H9 (cell line): ENCODE measurements around the gene RMI2. TPM values are rescaled to one million over a fixed set of nuclear protein-coding genes. Genes with fewer than 3 reads are reported as not detected.

Source experiments
- DNase-seq: peaks from one replicate; pipeline ENCODE4 v3.0.0-alpha.2; 2017
- H2AFZ ChIP-seq: one replicate; pipeline ENCODE4 v1.6.1; 2013; ENCODE audit warnings: mild to moderate bottlenecking, low read length, control low read depth, moderate library complexity
- H2AK5ac ChIP-seq: 2 replicates; pipeline ENCODE4 v1.6.1; 2013; ENCODE audit warnings: low read length, control low read depth, mixed read lengths; ENCODE audit not compliant: insufficient read length
- H2BK120ac ChIP-seq: one replicate; pipeline ENCODE4 v1.6.1; 2013; ENCODE audit warnings: low read depth, mild to moderate bottlenecking, low read length, control low read depth, inconsistent platforms; ENCODE audit not compliant: poor library complexity, severe bottlenecking
- H2BK12ac ChIP-seq: 2 replicates; pipeline ENCODE4 v1.6.1; 2013; ENCODE audit warnings: low read length, control low read depth, mixed read lengths, low read depth; ENCODE audit not compliant: insufficient read length
- H2BK15ac ChIP-seq: 2 replicates; pipeline ENCODE4 v1.6.1; 2013; ENCODE audit warnings: low read depth, low read length, control low read depth
- H2BK20ac ChIP-seq: one replicate; pipeline ENCODE4 v1.6.1; 2013; ENCODE audit warnings: low read depth, mild to moderate bottlenecking, low read length, control low read depth, inconsistent platforms; ENCODE audit not compliant: poor library complexity, severe bottlenecking
- H2BK5ac ChIP-seq: 2 replicates; pipeline ENCODE4 v1.6.1; 2013; ENCODE audit warnings: low read length, control low read depth, mixed read lengths; ENCODE audit not compliant: insufficient read length
- H3K14ac ChIP-seq: 2 replicates; pipeline ENCODE4 v1.6.1; 2013; ENCODE audit warnings: low read length, control low read depth; ENCODE audit not compliant: insufficient read depth
- H3K18ac ChIP-seq: 2 replicates; pipeline ENCODE4 v1.6.1; 2013; ENCODE audit warnings: low read depth, mild to moderate bottlenecking, mixed read lengths, low read length, control low read depth; ENCODE audit not compliant: insufficient read length
- H3K23ac ChIP-seq: 2 replicates; pipeline ENCODE4 v1.6.1; 2013; ENCODE audit warnings: low read length, control low read depth, mixed read lengths, low read depth; ENCODE audit not compliant: insufficient read length
- H3K23me2 ChIP-seq: 2 replicates; pipeline ENCODE4 v1.6.1; 2013; ENCODE audit warnings: low read depth, mild to moderate bottlenecking, mixed read lengths, low read length, control low read depth; ENCODE audit not compliant: insufficient read length, poor library complexity, severe bottlenecking
- H3K27ac ChIP-seq: 2 replicates; pipeline ENCODE4 v1.5.1; 2013; ENCODE audit warnings: low read length, control low read depth, mixed read lengths, low read depth; ENCODE audit not compliant: insufficient read length
- H3K27me3 ChIP-seq: 2 replicates; pipeline ENCODE4 v1.6.1; 2013; ENCODE audit warnings: low read length, control low read depth, inconsistent platforms; ENCODE audit not compliant: insufficient read depth
- H3K4ac ChIP-seq: 2 replicates; pipeline ENCODE4 v1.6.1; 2013; ENCODE audit warnings: low read depth, mild to moderate bottlenecking, control low read depth, inconsistent platforms, low read length, moderate library complexity
- H3K4me1 ChIP-seq: 2 replicates; pipeline ENCODE4 v1.6.1; 2013; ENCODE audit warnings: low read length, control low read depth, inconsistent platforms; ENCODE audit not compliant: insufficient read depth
- H3K4me2 ChIP-seq: 2 replicates; pipeline ENCODE4 v1.6.1; 2013; ENCODE audit warnings: low read length, control low read depth, mixed read lengths; ENCODE audit not compliant: insufficient read length, insufficient read depth
- H3K56ac ChIP-seq: 2 replicates; pipeline ENCODE4 v1.6.1; 2013; ENCODE audit warnings: low read depth, mild to moderate bottlenecking, mixed read lengths, low read length, control low read depth; ENCODE audit not compliant: insufficient read length
- H3K79me1 ChIP-seq: 2 replicates; pipeline ENCODE4 v1.6.1; 2013; ENCODE audit warnings: low read depth, mild to moderate bottlenecking, moderate library complexity, low read length, control low read depth, inconsistent platforms; ENCODE audit not compliant: insufficient read depth, poor library complexity, severe bottlenecking
- H3K79me2 ChIP-seq: 2 replicates; pipeline ENCODE4 v1.6.1; 2013; ENCODE audit warnings: low read length, control low read depth, inconsistent platforms; ENCODE audit not compliant: insufficient read depth
- H3K9ac ChIP-seq: 2 replicates; pipeline ENCODE4 v1.6.1; 2013; ENCODE audit warnings: low read length, control low read depth, mixed read lengths; ENCODE audit not compliant: insufficient read length; ENCODE audit errors: extremely low read depth
- H3K9me3 ChIP-seq: one replicate; pipeline ENCODE4 v1.6.1; 2013; ENCODE audit warnings: low read depth, low read length, inconsistent platforms; ENCODE audit not compliant: control insufficient read depth
- H3T11ph ChIP-seq: one replicate; pipeline ENCODE4 v1.6.1; 2013; ENCODE audit warnings: mild to moderate bottlenecking, low read length, control low read depth, inconsistent platforms
- H4K20me1 ChIP-seq: one replicate; pipeline ENCODE4 v1.6.1; 2013; ENCODE audit not compliant: control insufficient read depth, insufficient read length, insufficient read depth
- H4K5ac ChIP-seq: 2 replicates; pipeline ENCODE4 v1.6.1; 2013; ENCODE audit warnings: low read depth, mild to moderate bottlenecking, mixed read lengths, low read length, control low read depth; ENCODE audit not compliant: insufficient read length
- H4K8ac ChIP-seq: replicated peaks from 2 replicates; pipeline ENCODE4 v1.6.1; 2013; ENCODE audit warnings: low read length, control low read depth, mixed read lengths, low read depth; ENCODE audit not compliant: insufficient read length
- H4K91ac ChIP-seq: 2 replicates; pipeline ENCODE4 v1.6.1; 2013; ENCODE audit warnings: low read depth, mild to moderate bottlenecking, moderate library complexity, mixed read lengths, low read length, control low read depth; ENCODE audit not compliant: insufficient read length
- H3K27ac Mint-ChIP-seq, 3 experiments: 2 replicates in 2 of 3; 3 replicates in 1 of 3; pipeline ENCODE4 v1.8.0; 2020 to 2021; ENCODE audit warnings: mixed read lengths in 3 of 3, mild to moderate bottlenecking in 1 of 3, moderate library complexity in 1 of 3
- H3K27me3 Mint-ChIP-seq: 2 replicates; pipeline ENCODE4 v1.8.0; 2021; ENCODE audit warnings: low read depth, mild to moderate bottlenecking, moderate library complexity, mixed read lengths
- H3K36me3 Mint-ChIP-seq, 3 experiments: 2 replicates in 2 of 3; 3 replicates in 1 of 3; pipeline ENCODE4 v1.8.0; 2020 to 2021; ENCODE audit warnings: low read depth in 3 of 3, mixed read lengths in 3 of 3; ENCODE audit not compliant: insufficient read depth in 1 of 3
- H3K4me1 Mint-ChIP-seq, 2 experiments: 2 replicates each; pipeline ENCODE4 v1.8.0; 2020; ENCODE audit warnings: mixed read lengths in 2 of 2
- H3K4me3 Mint-ChIP-seq, 2 experiments: 2 replicates in 1 of 2; 3 replicates in 1 of 2; pipeline ENCODE4 v1.8.0; 2020 to 2021; ENCODE audit warnings: mild to moderate bottlenecking in 2 of 2, mixed read lengths in 2 of 2, moderate library complexity in 1 of 2
- H3K9me3 Mint-ChIP-seq, 2 experiments: 2 replicates in 1 of 2; 3 replicates in 1 of 2; pipeline ENCODE4 v1.8.0; 2020; ENCODE audit warnings: mild to moderate bottlenecking in 2 of 2, mixed read lengths in 2 of 2, moderate library complexity in 1 of 2
- CTCF ChIP-seq: fragments of 200-600 bp; sonication (generic); conservative IDR thresholded peaks from 3 replicates; pipeline ENCODE4 v1.8.0; 2021; ENCODE audit warnings: antibody characterized with exemption, mild to moderate bottlenecking
- WGBS: extraction: QIAGEN DNeasy Blood & Tissue Kit; methylation state at CpG from one replicate; pipeline ENCODE4 v1.1.7; 2013; ENCODE audit warnings: missing lambda C conversion rate, low lambda C conversion rate, mixed read lengths; ENCODE audit not compliant: insufficient read length; ENCODE audit errors: extremely low coverage; 5-methylcytosine and 5-hydroxymethylcytosine counted together
- total RNA-seq: library from RNA; stranded (reverse); gene quantifications from 2 replicates; pipeline ENCODE4 v1.2.1, GENCODE V29; 2021

RMI2 gene
- total RNA-seq, 1 experiment from 2014 or later: 57.6 TPM

DNA sequence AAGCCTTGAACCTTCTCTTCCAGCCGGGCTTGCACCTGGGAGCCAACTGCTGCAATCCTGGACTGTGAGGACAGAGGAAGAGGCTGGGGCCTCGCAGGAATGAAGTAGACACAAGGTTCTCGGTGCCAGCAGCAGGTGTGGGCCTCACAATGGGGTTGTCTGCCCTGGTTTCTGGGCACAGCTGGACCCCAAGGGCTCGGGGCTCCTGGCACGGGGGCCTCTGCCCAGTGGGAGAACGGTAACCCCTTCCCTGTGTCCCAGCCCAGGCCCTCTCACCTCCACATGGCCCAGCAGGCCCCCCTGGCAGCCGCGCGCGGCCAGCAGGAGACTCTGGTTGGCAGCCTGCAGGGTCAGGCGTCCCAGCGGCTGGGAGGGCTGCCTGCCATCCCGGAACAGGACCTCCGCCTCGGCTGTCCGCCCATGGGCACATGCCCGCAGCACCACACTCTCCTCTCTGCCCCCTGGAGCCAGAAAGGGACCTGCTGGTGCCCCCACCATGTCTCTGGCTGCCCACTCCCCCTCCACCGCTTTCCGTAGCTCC lies 46.9 kb downstream of the RMI2 start:
- Histone ChIP-seq H3K79me2 (no peaks in the 10 kb centered on the region), H2BK5ac (no peak overlapping the region), H4K91ac (no peak overlapping the region), H4K8ac (no peak overlapping the region), H3K23me2 (no peaks in the 10 kb centered on the region), H4K20me1 (no peaks in the 10 kb centered on the region), H3K18ac (no peak overlapping the region), H3K27me3 (no peaks in the 10 kb centered on the region), H3K9ac (no peak overlapping the region), H2AK5ac (no peak overlapping the region), H2BK15ac (no peak overlapping the region), H3K4me1 (no peaks in the 10 kb centered on the region; the same call in 1 of the 2 replicates), H3K4me2 (no peak overlapping the region), H2BK12ac (no peak overlapping the region), H3K4ac (no peak overlapping the region), H3K79me1 (no peaks in the 10 kb centered on the region), H3K23ac (no peak overlapping the region), H3K9me3 (no peaks in the 10 kb centered on the region), H3K27ac (no peak overlapping the region), H4K5ac (no peak overlapping the region), H3T11ph (no peak overlapping the region), H2BK120ac (no peak overlapping the region), H3K56ac (no peak overlapping the region), H3K14ac (no peak overlapping the region; the same call in 1 of the 2 replicates), H2BK20ac (no peak overlapping the region), H2AFZ (no peak overlapping the region)
- H3K36me3 Mint-ChIP-seq: no peaks in the 10 kb centered on the region
- H3K9me3 Mint-ChIP-seq: no peaks in the 10 kb centered on the region
- H3K4me3 Mint-ChIP-seq: no peak overlapping the region
- DNase-seq: no peak
- H3K4me1 Mint-ChIP-seq: peaks cover 35 to 48% of the 10 kb centered on the region in 2 experiments
- WGBS: no CpG with 5 or more reads among the region's 19 CpGs
- TF ChIP-seq CTCF: no peak
- H3K27me3 Mint-ChIP-seq: peaks cover 7% of the 10 kb centered on the region
- H3K27ac Mint-ChIP-seq: no peak overlapping the region
